Endodermal cell (in vitro differentiated cells): ENCODE measurements around the gene PGAM5. TPM values are rescaled to one million over a fixed set of nuclear protein-coding genes. Genes with fewer than 3 reads are reported as not detected.

Experiments used
- DNase-seq: peaks from one replicate; pipeline ENCODE4 v3.0.0-alpha.2; 2017
- H3K27ac ChIP-seq: 2 replicates; pipeline ENCODE4 v1.5.1; 2013; ENCODE audit warnings: mild to moderate bottlenecking, low read depth, low read length, moderate library complexity
- H3K27me3 ChIP-seq: 2 replicates; pipeline ENCODE4 v1.6.1; 2013; ENCODE audit warnings: mild to moderate bottlenecking, low read length, moderate library complexity; ENCODE audit not compliant: insufficient read depth, control insufficient read depth, poor library complexity, severe bottlenecking
- H3K36me3 ChIP-seq: 2 replicates; pipeline ENCODE4 v1.7.0; 2013; ENCODE audit warnings: mild to moderate bottlenecking, low read length, moderate library complexity; ENCODE audit not compliant: control insufficient read depth, insufficient read depth
- H3K4me1 ChIP-seq: one replicate; pipeline ENCODE4 v1.7.0; 2013; ENCODE audit warnings: low read length; ENCODE audit not compliant: control insufficient read depth, insufficient read depth
- H3K4me3 ChIP-seq: 2 replicates; pipeline ENCODE4 v1.5.1; 2013; ENCODE audit warnings: mild to moderate bottlenecking, low read length, moderate library complexity
- H3K9ac ChIP-seq: 2 replicates; pipeline ENCODE4 v1.6.1; 2013; ENCODE audit warnings: mild to moderate bottlenecking, low read length, moderate library complexity; ENCODE audit not compliant: poor library complexity, severe bottlenecking; ENCODE audit errors: extremely low read depth
- H3K9me3 ChIP-seq: 2 replicates; pipeline ENCODE4 v1.6.1; 2013; ENCODE audit warnings: mild to moderate bottlenecking, low read length, moderate library complexity; ENCODE audit not compliant: control insufficient read depth
- H3K27ac Mint-ChIP-seq: 2 replicates; pipeline ENCODE4 v1.8.0; 2020; ENCODE audit warnings: mixed read lengths
- H3K27me3 Mint-ChIP-seq: 2 replicates; pipeline ENCODE4 v1.8.0; 2021; ENCODE audit warnings: mild to moderate bottlenecking, mixed read lengths; ENCODE audit not compliant: insufficient read depth
- H3K36me3 Mint-ChIP-seq: 2 replicates; pipeline ENCODE4 v1.8.0; 2020; ENCODE audit warnings: low read depth, mixed read lengths
- H3K4me1 Mint-ChIP-seq: 2 replicates; pipeline ENCODE4 v1.8.0; 2020; ENCODE audit warnings: mixed read lengths
- H3K4me3 Mint-ChIP-seq: 2 replicates; pipeline ENCODE4 v1.8.0; 2020; ENCODE audit warnings: mild to moderate bottlenecking, moderate library complexity, mixed read lengths
- H3K9me3 Mint-ChIP-seq: 2 replicates; pipeline ENCODE4 v1.8.0; 2020; ENCODE audit warnings: mild to moderate bottlenecking, mixed read lengths
- whole genome bisulfite sequencing, 2 experiments: methylation state at CpG; one replicate each; pipeline versions ENCODE4 v1.1.5 to v1.1.7; 2013; ENCODE audit warnings: missing lambda C conversion rate in 2 of 2, mixed read lengths in 1 of 2; ENCODE audit not compliant: insufficient coverage in 1 of 2, insufficient read length in 1 of 2; 5-methylcytosine and 5-hydroxymethylcytosine counted together
- total RNA-seq, 2 donors: library from RNA; stranded (reverse); fragmentation: NEBNext Ultra II Directional in 1 of 2; extraction: Animal tissue kit (Norgen Biotek cat#: 25700) in 1 of 2; gene quantifications; 2 replicates in 1 of 2; 3 replicates in 1 of 2; pipeline ENCODE4 v1.2.1, GENCODE V29; 2021
- TF ChIP-seq, protein P1 (sequence below): fragments of 200-600 bp; sonication (generic); conservative IDR thresholded peaks from 2 replicates; pipeline ENCODE4 v1.5.0; 2021; ENCODE audit warnings: antibody characterized with exemption, mild to moderate bottlenecking

Gene PGAM5
- total RNA-seq, 2 donors from 2014 or later = 60.2 to 64.3 TPM

DNA sequence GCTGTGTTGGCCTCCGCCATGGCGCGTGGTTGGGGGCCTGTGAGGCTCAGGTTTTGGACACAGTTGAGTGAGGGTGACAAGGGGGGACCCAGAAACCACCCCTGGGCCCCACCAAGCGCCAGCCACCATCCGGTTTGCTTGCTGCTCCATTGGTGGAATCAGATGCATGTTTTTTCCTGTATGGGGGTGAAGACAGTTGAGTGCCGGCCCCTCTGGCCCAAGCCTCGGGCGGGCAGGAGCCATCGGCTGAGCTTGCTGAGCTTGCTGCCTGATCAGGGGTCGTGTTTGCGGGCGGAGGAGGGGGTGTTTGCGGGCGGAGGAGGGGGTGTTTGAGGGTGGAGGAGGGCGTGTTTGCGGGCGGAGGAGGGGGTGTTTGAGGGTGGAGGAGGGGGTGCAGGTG lies 6.4 kb downstream of the PGAM5 start:
- no peak for DNase-seq
- H3K9ac ChIP-seq = no peak overlapping the region
- H3K27me3 Mint-ChIP-seq = no peaks in the 10 kb centered on the region
- H3K4me3 ChIP-seq = no peak overlapping the region
- 95 to 96% methylated on average over 9 to 17 of the region's 17 CpGs for WGBS, 2 experiments
- TF ChIP-seq, protein P1, sequence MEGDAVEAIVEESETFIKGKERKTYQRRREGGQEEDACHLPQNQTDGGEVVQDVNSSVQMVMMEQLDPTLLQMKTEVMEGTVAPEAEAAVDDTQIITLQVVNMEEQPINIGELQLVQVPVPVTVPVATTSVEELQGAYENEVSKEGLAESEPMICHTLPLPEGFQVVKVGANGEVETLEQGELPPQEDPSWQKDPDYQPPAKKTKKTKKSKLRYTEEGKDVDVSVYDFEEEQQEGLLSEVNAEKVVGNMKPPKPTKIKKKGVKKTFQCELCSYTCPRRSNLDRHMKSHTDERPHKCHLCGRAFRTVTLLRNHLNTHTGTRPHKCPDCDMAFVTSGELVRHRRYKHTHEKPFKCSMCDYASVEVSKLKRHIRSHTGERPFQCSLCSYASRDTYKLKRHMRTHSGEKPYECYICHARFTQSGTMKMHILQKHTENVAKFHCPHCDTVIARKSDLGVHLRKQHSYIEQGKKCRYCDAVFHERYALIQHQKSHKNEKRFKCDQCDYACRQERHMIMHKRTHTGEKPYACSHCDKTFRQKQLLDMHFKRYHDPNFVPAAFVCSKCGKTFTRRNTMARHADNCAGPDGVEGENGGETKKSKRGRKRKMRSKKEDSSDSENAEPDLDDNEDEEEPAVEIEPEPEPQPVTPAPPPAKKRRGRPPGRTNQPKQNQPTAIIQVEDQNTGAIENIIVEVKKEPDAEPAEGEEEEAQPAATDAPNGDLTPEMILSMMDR = no peak
- H3K36me3 Mint-ChIP-seq = peaks cover 66% of the 10 kb centered on the region
- H3K27ac ChIP-seq = no peak overlapping the region
- no peaks in the 10 kb centered on the region for H3K9me3 ChIP-seq
- no peaks in the 10 kb centered on the region for H3K4me1 ChIP-seq
- no peak overlapping the region for H3K4me3 Mint-ChIP-seq
- no peaks in the 10 kb centered on the region for H3K9me3 Mint-ChIP-seq
- no peak overlapping the region for H3K27ac Mint-ChIP-seq
- peaks cover 2% of the 10 kb centered on the region for H3K4me1 Mint-ChIP-seq
- H3K27me3 ChIP-seq = no peaks in the 10 kb centered on the region
- peaks cover 49% of the 10 kb centered on the region for H3K36me3 ChIP-seq

- Mint-ChIP-seq H3K4me3 (no peak overlapping the region), H3K27ac (no peak overlapping the region), H3K4me1 (no peaks in the 10 kb centered on the region), H3K9me3 (no peaks in the 10 kb centered on the region), H3K36me3 (peaks cover 70% of the 10 kb centered on the region), H3K27me3 (no peaks in the 10 kb centered on the region)
- 96 to 98% methylated on average over 42 to 60 of the region's 61 CpGs for WGBS, 2 experiments
- Histone ChIP-seq H3K9me3 (no peaks in the 10 kb centered on the region), H3K27ac (no peak overlapping the region), H3K9ac (no peak overlapping the region), H3K4me1 (no peaks in the 10 kb centered on the region), H3K4me3 (no peak overlapping the region), H3K36me3 (peaks cover 54% of the 10 kb centered on the region), H3K27me3 (no peaks in the 10 kb centered on the region)
- DNase-seq = peak; percentile 69
- TF ChIP-seq, protein P1 = no peak
These were observed 7.1 kb downstream of the PGAM5 start for GRCh38 chr12:132717531-132718387.

DNA sequence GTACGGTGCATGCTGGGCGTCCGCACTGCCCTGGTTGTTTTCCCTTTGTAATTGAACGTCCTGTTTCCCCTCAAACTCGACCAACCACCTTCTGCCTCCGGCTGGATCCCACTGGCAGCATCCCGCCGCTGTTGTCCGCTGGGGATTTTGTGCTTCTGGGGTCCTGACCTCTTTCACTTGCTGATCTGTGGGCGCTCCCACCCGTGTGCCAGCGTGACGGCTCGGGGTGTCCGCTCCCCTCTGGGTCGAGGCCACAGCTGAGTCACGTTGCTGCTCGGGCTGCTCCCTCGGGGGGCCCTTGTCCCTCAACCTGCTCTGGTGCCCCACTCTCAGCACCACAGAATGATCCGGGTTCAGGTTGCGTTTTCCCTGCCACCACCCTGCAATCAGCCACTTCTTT lies 8.0 kb downstream of the PGAM5 start:
- no peak overlapping the region for H3K27ac ChIP-seq
- no peak overlapping the region for H3K4me3 ChIP-seq
- H3K4me1 ChIP-seq = no peaks in the 10 kb centered on the region
- no peaks in the 10 kb centered on the region for H3K9me3 ChIP-seq
- Mint-ChIP-seq H3K36me3 (peaks cover 72% of the 10 kb centered on the region), H3K4me1 (no peaks in the 10 kb centered on the region), H3K27ac (peak overlapping the region; percentile 21), H3K4me3 (no peak overlapping the region), H3K27me3 (no peaks in the 10 kb centered on the region), H3K9me3 (no peaks in the 10 kb centered on the region)
- H3K36me3 ChIP-seq = peaks cover 61% of the 10 kb centered on the region
- no peaks in the 10 kb centered on the region for H3K27me3 ChIP-seq
- H3K9ac ChIP-seq = no peak overlapping the region
- 91 to 95% methylated on average over 19 to 21 of the region's 21 CpGs for WGBS, 2 experiments
- TF ChIP-seq, protein P1 = no peak
- no peak for DNase-seq
